OCI-LY1 (cell line): ENCODE measurements around the gene EXOSC7.

Experiments used
- H2AFZ ChIP-seq: fragments of 200-600 bp; sonication (generic), shearing (Covaris generic); 2 replicates; pipeline ENCODE4 v1.6.0; 2014; ENCODE audit warnings: antibody characterized with exemption, mild to moderate bottlenecking, low read length
- H3F3A ChIP-seq: fragments of 200-600 bp; sonication (generic), shearing (Covaris generic); 2 replicates; pipeline ENCODE4 v1.6.0; 2014; ENCODE audit warnings: mild to moderate bottlenecking, antibody characterized with exemption, low read length, moderate library complexity; ENCODE audit not compliant: insufficient read depth
- H3K27ac ChIP-seq: fragments of 200-600 bp; sonication (generic); 2 replicates; pipeline ENCODE4 v1.5.1; 2014; ENCODE audit warnings: low read length, mixed run types, mild to moderate bottlenecking, low read depth; ENCODE audit not compliant: poor library complexity, severe bottlenecking
- H3K27me3 ChIP-seq: fragments of 200-600 bp; sonication (generic); 2 replicates; pipeline ENCODE4 v1.6.0; 2014; ENCODE audit warnings: antibody characterized with exemption, mild to moderate bottlenecking, low read length, moderate library complexity; ENCODE audit not compliant: insufficient read depth
- H3K36me3 ChIP-seq: fragments of 200-600 bp; sonication (generic); 2 replicates; pipeline ENCODE4 v1.6.1; 2014; ENCODE audit warnings: mild to moderate bottlenecking, antibody characterized with exemption, low read length, moderate library complexity, mixed read lengths; ENCODE audit not compliant: insufficient read depth
- H3K4me1 ChIP-seq: fragments of 200-600 bp; sonication (generic); 2 replicates; pipeline ENCODE4 v1.5.1; 2014; ENCODE audit warnings: mild to moderate bottlenecking, low read length, moderate library complexity; ENCODE audit not compliant: insufficient read depth, severe bottlenecking
- H3K4me2 ChIP-seq: fragments of 200-600 bp; sonication (generic), shearing (Covaris generic); 2 replicates; pipeline ENCODE4 v1.6.1; 2014; ENCODE audit warnings: low read length
- H3K4me3 ChIP-seq: fragments of 200-600 bp; sonication (generic); 2 replicates; pipeline ENCODE4 v1.5.1; 2014; ENCODE audit warnings: low read length, low read depth, mild to moderate bottlenecking, mixed read lengths; ENCODE audit not compliant: poor library complexity, severe bottlenecking
- H3K79me2 ChIP-seq: fragments of 200-600 bp; shearing (Covaris generic); 2 replicates; pipeline ENCODE4 v1.6.1; 2016; ENCODE audit warnings: mixed run types, low read length, mixed read lengths; ENCODE audit not compliant: insufficient read depth
- H3K9ac ChIP-seq: fragments of 200-600 bp; sonication (generic), shearing (Covaris generic); 2 replicates; pipeline ENCODE4 v1.6.1; 2014; ENCODE audit warnings: mild to moderate bottlenecking, low read length, mixed read lengths
- H3K9me2 ChIP-seq: fragments of 200-600 bp; sonication (generic), shearing (Covaris generic); 2 replicates; pipeline ENCODE4 v1.6.1; 2014; ENCODE audit warnings: low read depth, mild to moderate bottlenecking, low read length, mixed read lengths
- H3K9me3 ChIP-seq: fragments of 200-600 bp; shearing (Covaris generic); 2 replicates; pipeline ENCODE4 v1.6.1; 2014; ENCODE audit warnings: low read length, mixed read lengths
- H4K20me1 ChIP-seq: fragments of 200-600 bp; sonication (generic), shearing (Covaris generic); 2 replicates; pipeline ENCODE4 v1.6.0; 2016; ENCODE audit warnings: mild to moderate bottlenecking, low read length; ENCODE audit not compliant: insufficient read depth
- EZH2 ChIP-seq: fragments of 200-600 bp; sonication (generic), shearing (Covaris generic); IDR thresholded peaks from 2 replicates; pipeline ENCODE4 v1.8.0; 2017; ENCODE audit warnings: borderline replicate concordance, mixed run types, mild to moderate bottlenecking, antibody characterized with exemption, low read length, moderate library complexity, mixed read lengths
- TF ChIP-seq, protein P1 (sequence below): fragments of 200-600 bp; sonication (generic), shearing (Covaris generic); IDR thresholded peaks from 2 replicates; pipeline ENCODE4 v1.5.1; 2017; ENCODE audit warnings: mild to moderate bottlenecking, antibody characterized with exemption, low read length, moderate library complexity, mixed read lengths

The EXOSC7 gene

DNA sequence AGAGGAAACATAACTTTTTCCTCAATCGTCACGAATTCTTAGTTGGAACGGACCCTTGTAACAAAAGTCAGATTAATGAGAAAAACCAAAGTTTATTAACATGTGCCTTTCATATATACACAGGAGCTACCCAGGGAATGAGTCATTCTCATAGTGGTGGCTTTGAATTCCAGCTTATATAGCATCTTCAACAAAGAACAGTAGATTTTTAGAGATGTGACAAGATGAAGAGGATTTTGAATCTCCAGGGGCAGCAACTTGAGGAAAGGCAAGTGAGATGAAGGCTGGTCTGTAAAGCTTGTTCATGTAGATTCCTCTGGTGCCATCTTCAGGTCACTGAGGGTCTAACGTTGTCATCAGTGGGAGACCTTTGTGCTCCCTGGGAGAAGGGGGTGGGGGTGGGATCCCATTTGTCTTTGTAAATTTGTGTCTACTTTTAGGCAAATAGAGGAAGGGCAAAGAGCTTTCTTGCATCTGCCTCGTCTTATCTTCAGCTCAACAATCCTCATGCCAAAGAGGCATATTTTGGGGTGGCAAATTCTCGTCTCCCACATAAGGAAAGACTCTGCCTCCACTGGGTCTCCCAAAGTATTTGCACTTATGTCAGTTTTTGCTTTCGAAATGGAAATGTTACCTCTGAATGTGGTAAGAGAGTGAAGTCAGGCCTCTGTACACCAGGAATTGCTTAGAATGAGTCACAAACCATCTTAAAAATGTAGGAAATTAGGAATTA lies 79.5 kb downstream of the EXOSC7 start:
- Histone ChIP-seq H3K79me2 (no peaks in the 10 kb centered on the region), H3K9me2 (no peaks in the 10 kb centered on the region), H3K9me3 (no peaks in the 10 kb centered on the region), H3K36me3 (no peaks in the 10 kb centered on the region), H2AFZ (no peak overlapping the region), H3K4me1 (no peaks in the 10 kb centered on the region), H3K4me2 (no peak overlapping the region), H3K4me3 (no peak overlapping the region), H3K27me3 (no peaks in the 10 kb centered on the region), H3K27ac (no peak overlapping the region), H4K20me1 (no peaks in the 10 kb centered on the region), H3F3A (no peaks in the 10 kb centered on the region), H3K9ac (no peak overlapping the region)
- TF ChIP-seq, protein P1, sequence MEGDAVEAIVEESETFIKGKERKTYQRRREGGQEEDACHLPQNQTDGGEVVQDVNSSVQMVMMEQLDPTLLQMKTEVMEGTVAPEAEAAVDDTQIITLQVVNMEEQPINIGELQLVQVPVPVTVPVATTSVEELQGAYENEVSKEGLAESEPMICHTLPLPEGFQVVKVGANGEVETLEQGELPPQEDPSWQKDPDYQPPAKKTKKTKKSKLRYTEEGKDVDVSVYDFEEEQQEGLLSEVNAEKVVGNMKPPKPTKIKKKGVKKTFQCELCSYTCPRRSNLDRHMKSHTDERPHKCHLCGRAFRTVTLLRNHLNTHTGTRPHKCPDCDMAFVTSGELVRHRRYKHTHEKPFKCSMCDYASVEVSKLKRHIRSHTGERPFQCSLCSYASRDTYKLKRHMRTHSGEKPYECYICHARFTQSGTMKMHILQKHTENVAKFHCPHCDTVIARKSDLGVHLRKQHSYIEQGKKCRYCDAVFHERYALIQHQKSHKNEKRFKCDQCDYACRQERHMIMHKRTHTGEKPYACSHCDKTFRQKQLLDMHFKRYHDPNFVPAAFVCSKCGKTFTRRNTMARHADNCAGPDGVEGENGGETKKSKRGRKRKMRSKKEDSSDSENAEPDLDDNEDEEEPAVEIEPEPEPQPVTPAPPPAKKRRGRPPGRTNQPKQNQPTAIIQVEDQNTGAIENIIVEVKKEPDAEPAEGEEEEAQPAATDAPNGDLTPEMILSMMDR, result peak; percentile 54
- no peak for TF ChIP-seq EZH2

DNA sequence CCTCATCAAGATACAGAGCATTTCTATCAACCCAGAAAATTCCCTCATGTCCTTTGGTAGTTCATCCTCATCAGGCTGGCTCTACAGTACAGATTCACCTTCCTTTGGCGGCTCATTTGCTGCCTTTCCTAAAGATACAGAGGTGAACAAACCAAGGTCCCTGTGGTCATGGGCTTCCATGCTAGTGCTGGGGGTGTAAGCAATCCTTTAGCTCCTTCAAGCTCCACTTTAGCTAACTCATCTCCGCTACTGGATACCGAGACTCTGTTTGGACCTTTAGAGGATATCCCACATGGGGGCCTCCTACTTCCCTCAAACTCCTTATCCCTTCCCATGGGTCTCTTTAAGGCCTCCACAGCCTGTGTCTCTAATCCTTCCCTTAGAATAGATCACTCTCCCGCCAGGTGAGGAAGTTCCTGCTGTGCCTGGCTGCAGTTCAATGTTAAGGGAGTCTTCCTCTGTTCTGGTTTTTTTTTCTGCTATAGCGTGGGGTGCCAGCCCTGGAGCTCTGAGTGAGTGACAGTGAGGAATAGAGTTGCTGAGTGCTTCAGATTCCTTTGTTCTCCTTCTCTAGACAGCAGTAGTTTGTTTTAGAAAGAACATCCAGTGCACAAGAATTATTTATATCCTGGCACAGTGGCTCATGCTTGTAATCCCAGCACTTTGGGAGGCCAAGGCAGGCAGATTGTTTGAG lies 80.7 kb downstream of the EXOSC7 start:
- TF ChIP-seq, protein P1, result no peak
- no peaks in the 10 kb centered on the region for H4K20me1 ChIP-seq
- H3K9me2 ChIP-seq, result no peaks in the 10 kb centered on the region
- H3K27me3 ChIP-seq, result no peaks in the 10 kb centered on the region
- H3K79me2 ChIP-seq, result no peaks in the 10 kb centered on the region
- no peaks in the 10 kb centered on the region for H3K36me3 ChIP-seq
- no peaks in the 10 kb centered on the region for H3F3A ChIP-seq
- H3K4me1 ChIP-seq, result no peaks in the 10 kb centered on the region
- no peak overlapping the region for H3K9ac ChIP-seq
- no peak overlapping the region for H3K4me3 ChIP-seq
- no peak overlapping the region for H3K27ac ChIP-seq
- H3K9me3 ChIP-seq, result no peaks in the 10 kb centered on the region
- no peak overlapping the region for H2AFZ ChIP-seq
- no peak overlapping the region for H3K4me2 ChIP-seq

DNA sequence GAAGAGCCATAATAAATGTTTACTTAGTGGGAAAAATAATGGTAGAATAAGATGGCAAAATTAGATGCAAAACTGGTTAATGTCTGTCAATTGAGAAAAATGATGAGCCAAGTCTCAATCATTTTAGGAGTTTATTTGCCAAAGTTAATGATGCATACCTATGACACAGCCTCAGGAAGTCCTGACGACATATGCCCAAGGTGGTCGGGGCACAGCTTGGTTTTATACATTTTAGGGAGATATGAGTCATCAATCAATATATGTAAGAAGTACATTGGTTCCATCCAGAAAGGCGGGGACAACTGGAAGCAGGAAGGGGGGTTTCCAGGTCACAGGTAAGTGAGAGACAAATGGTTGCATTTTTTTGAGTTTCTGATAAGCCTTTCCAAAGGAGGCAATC lies 81.5 kb downstream of the EXOSC7 start:
- Histone ChIP-seq H3K4me1 (no peaks in the 10 kb centered on the region), H3K27me3 (no peaks in the 10 kb centered on the region), H3K4me3 (no peak overlapping the region), H3K9me3 (no peaks in the 10 kb centered on the region), H3K9me2 (no peaks in the 10 kb centered on the region), H4K20me1 (no peaks in the 10 kb centered on the region), H3K36me3 (no peaks in the 10 kb centered on the region), H3F3A (no peaks in the 10 kb centered on the region), H3K9ac (no peak overlapping the region), H3K27ac (no peak overlapping the region), H2AFZ (no peak overlapping the region), H3K4me2 (no peak overlapping the region), H3K79me2 (no peaks in the 10 kb centered on the region)
- no peak for TF ChIP-seq EZH2
- TF ChIP-seq, protein P1, result no peak
